SK-N-MC (cell line): ENCODE measurements around the gene USP7.

Experiments
- EZH2 ChIP-seq: fragments of 200-600 bp; sonication (generic); IDR thresholded peaks from one replicate; pipeline ENCODE4 v1.6.1; 2017; ENCODE audit warnings: antibody characterized with exemption
- POLR2AphosphoS5 ChIP-seq: IDR thresholded peaks from 2 replicates; pipeline ENCODE4 v1.6.1; 2012; ENCODE audit warnings: mild to moderate bottlenecking, low read depth, low read length, borderline replicate concordance

GRCh38 chr16:8865145-8865882, 98.4 kb downstream of the USP7 start:
- TF ChIP-seq POLR2AphosphoS5 (no peak), EZH2 (no peak)
